Activated CD8-positive, alpha-beta memory T cell treated with anti-CD3 and anti-CD28 coated beads for 36 hours (primary cell): ENCODE measurements around the gene BNC2. TPM values are rescaled to one million over a fixed set of nuclear protein-coding genes. Genes with fewer than 3 reads are reported as not detected.

Source experiments
- CTCF ChIA-PET: fragments of 350-600 bp; sonication (Branson Sonifier 250); formaldehyde crosslinking; loops from one replicate; lab custom pipeline; 2021; ENCODE audit warnings: antibody characterized with exemption; lab: Charles Lee
- POLR2A ChIA-PET: fragments of 350-600 bp; sonication (Branson Sonifier 250); formaldehyde crosslinking; loops from one replicate; lab custom pipeline; 2021; ENCODE audit warnings: antibody characterized with exemption; lab: Charles Lee
- total RNA-seq, 2 experiments: library from RNA; stranded (reverse); gene quantifications; one replicate each; pipeline ENCODE4 v1.2.3, GENCODE V29; 2021

The BNC2 gene
- total RNA-seq, 2 experiments from 2014 or later, result not detected

- CTCF ChIA-PET, result no interaction called here
- POLR2A ChIA-PET, result no interaction called here
Measured at GRCh38 chr9:16726718-16727451, 143.6 kb downstream of the BNC2 start.

GRCh38 chr9:16726029-16726428, 144.4 kb downstream of the BNC2 start:
- ChIA-PET CTCF (no interaction called here), POLR2A (no interaction called here)

- CTCF ChIA-PET, result no interaction called here
Measured at GRCh38 chr9:16725066-16725465, 145.4 kb downstream of the BNC2 start.

GRCh38 chr9:16721972-16722371, 148.5 kb downstream of the BNC2 start:
- ChIA-PET CTCF (no interaction called here), POLR2A (no interaction called here)

More at GRCh38 chr9:16725066-16725465, 145.4 kb downstream of the BNC2 start:
- POLR2A ChIA-PET, result no interaction called here

- CTCF ChIA-PET, result no interaction called here
- POLR2A ChIA-PET, result no interaction called here
Measured at GRCh38 chr9:16720386-16720785, 150.1 kb downstream of the BNC2 start.

- ChIA-PET POLR2A (no interaction called here), CTCF (no interaction called here)
Measured at GRCh38 chr9:16719921-16720320, 150.5 kb downstream of the BNC2 start.

GRCh38 chr9:16718952-16719351, 151.5 kb downstream of the BNC2 start:
- POLR2A ChIA-PET, result no interaction called here
- CTCF ChIA-PET, result no interaction called here

GRCh38 chr9:16718296-16718695, 152.2 kb downstream of the BNC2 start:
- POLR2A ChIA-PET, result no interaction called here
- CTCF ChIA-PET, result no interaction called here

GRCh38 chr9:16716601-16717000, 153.9 kb downstream of the BNC2 start:
- CTCF ChIA-PET, result no interaction called here
- POLR2A ChIA-PET, result no interaction called here

GRCh38 chr9:16715404-16715803, 155.1 kb downstream of the BNC2 start:
- ChIA-PET POLR2A (no interaction called here), CTCF (no interaction called here)

GRCh38 chr9:16712787-16713186, 157.7 kb downstream of the BNC2 start:
- ChIA-PET CTCF (no interaction called here), POLR2A (no interaction called here)

GRCh38 chr9:16710888-16711287, 159.6 kb downstream of the BNC2 start:
- ChIA-PET POLR2A (no interaction called here), CTCF (no interaction called here)

- ChIA-PET CTCF (no interaction called here), POLR2A (no interaction called here)
Measured at GRCh38 chr9:16709924-16710323, 160.5 kb downstream of the BNC2 start.

- CTCF ChIA-PET, result no interaction called here
- POLR2A ChIA-PET, result no interaction called here
Measured at GRCh38 chr9:16708656-16709435, 161.6 kb downstream of the BNC2 start.

GRCh38 chr9:16705111-16705604, 165.3 kb downstream of the BNC2 start:
- CTCF ChIA-PET, result no interaction called here
- POLR2A ChIA-PET, result no interaction called here

- ChIA-PET POLR2A (no interaction called here), CTCF (no interaction called here)
Measured at GRCh38 chr9:16704116-16705110, 166.1 kb downstream of the BNC2 start.

- CTCF ChIA-PET, result no interaction called here
- POLR2A ChIA-PET, result no interaction called here
Measured at GRCh38 chr9:16701347-16701746, 169.1 kb downstream of the BNC2 start.

GRCh38 chr9:16693616-16694015, 176.9 kb downstream of the BNC2 start:
- CTCF ChIA-PET, result no interaction called here

GRCh38 chr9:16690628-16691027, 179.8 kb downstream of the BNC2 start:
- ChIA-PET POLR2A (no interaction called here), CTCF (no interaction called here)

More at GRCh38 chr9:16693616-16694015, 176.9 kb downstream of the BNC2 start:
- POLR2A ChIA-PET, result no interaction called here

GRCh38 chr9:16690205-16690604, 180.3 kb downstream of the BNC2 start:
- ChIA-PET CTCF (no interaction called here), POLR2A (no interaction called here)
